Endothelial cell of umbilical vein (primary cell): Measurements from ENCODE around the gene OR5B21. TPM values are rescaled to one million over a fixed set of nuclear protein-coding genes. Genes with fewer than 3 reads are reported as not detected.

Experiments
- BruUV-seq: library from RNA; stranded (reverse); fragments of 400-500 nt; replicated peaks from 2 replicates; lab custom pipeline; 2021; lab: Mats Ljungman, UMichigan
- CTCF ChIA-PET: fragments of 300-600, 350-600 bp; sonication (Branson Sonifier 250); formaldehyde crosslinking; loops from one replicate; lab custom pipeline; 2021; ENCODE audit warnings: antibody characterized with exemption, inconsistent platforms; lab: Charles Lee
- POLR2A ChIA-PET: fragments of 300-600, 350-600 bp; sonication (Branson Sonifier 250); formaldehyde crosslinking; loops from one replicate; lab custom pipeline; 2021; ENCODE audit warnings: antibody characterized with exemption, inconsistent platforms; lab: Charles Lee
- DNase-seq: peaks from one replicate; pipeline ENCODE4 v3.0.0-alpha.2; 2011; ENCODE audit warnings: low read depth, low spot score
- FAIRE-seq: peaks from 2 replicates; lab custom pipeline; 2011; peaks lifted over from hg19 to GRCh38; lab: Jason Lieb, UNC
- H2AFZ ChIP-seq: 2 replicates; pipeline ENCODE4 v1.6.0; 2012; ENCODE audit warnings: low read depth, low read length, control low read depth, inconsistent platforms
- H3K27ac ChIP-seq: 2 replicates; pipeline ENCODE4 v1.5.1; 2011; ENCODE audit warnings: low read depth, mild to moderate bottlenecking, control low read depth, low read length, moderate library complexity; ENCODE audit not compliant: insufficient read depth
- H3K27me3 ChIP-seq, 2 experiments: 2 replicates each; pipeline versions ENCODE4 v1.6.0 to v1.6.1; 2011; ENCODE audit warnings: low read length in 2 of 2, mixed read lengths in 1 of 2; ENCODE audit not compliant: control insufficient read depth in 2 of 2, insufficient read depth in 2 of 2
- H3K36me3 ChIP-seq, 2 experiments: 2 replicates in 1 of 2; 3 replicates in 1 of 2; pipeline ENCODE4 v1.5.1; 2011; ENCODE audit warnings: low read length in 2 of 2, mild to moderate bottlenecking in 1 of 2, moderate library complexity in 1 of 2; ENCODE audit not compliant: control insufficient read depth in 2 of 2, insufficient read depth in 2 of 2; ENCODE audit errors: extremely low read depth in 1 of 2
- H3K4me1 ChIP-seq: 3 replicates; pipeline ENCODE4 v1.5.1; 2011; ENCODE audit warnings: mild to moderate bottlenecking, low read length; ENCODE audit not compliant: control insufficient read depth, insufficient read depth; ENCODE audit errors: extremely low read depth
- H3K4me2 ChIP-seq: 2 replicates; pipeline ENCODE4 v1.6.1; 2011; ENCODE audit warnings: low read length, control low read depth, mixed read lengths; ENCODE audit not compliant: insufficient read depth
- H3K4me3 ChIP-seq, 3 experiments: fragments of 200-600 bp in 1 of 3; sonication (generic), shearing (Covaris generic) in 1 of 3; replicated peaks in 1 of 3; 2 replicates each; pipeline ENCODE4 v1.5.1; 2011 to 2016; ENCODE audit warnings: control low read depth in 3 of 3, low read length in 3 of 3, mild to moderate bottlenecking in 2 of 3, inconsistent platforms in 1 of 3, low read depth in 1 of 3, moderate library complexity in 1 of 3; ENCODE audit not compliant: insufficient read depth in 1 of 3
- H3K79me2 ChIP-seq: 2 replicates; pipeline ENCODE4 v1.6.0; 2012; ENCODE audit warnings: low read length, inconsistent platforms; ENCODE audit not compliant: control insufficient read depth, insufficient read depth
- H3K9ac ChIP-seq: replicated peaks from 2 replicates; pipeline ENCODE3; 2011; ENCODE audit warnings: low read length, control low read depth; ENCODE audit not compliant: insufficient read depth; ENCODE audit errors: extremely low read depth
- H3K9me1 ChIP-seq: replicated peaks from 3 replicates; pipeline ENCODE4 v1.6.0; 2011; ENCODE audit warnings: mild to moderate bottlenecking, low read length; ENCODE audit not compliant: control insufficient read depth, insufficient read depth; ENCODE audit errors: extremely low read depth
- H3K9me3 ChIP-seq: replicated peaks from 2 replicates; pipeline ENCODE4 v1.5.1; 2012; ENCODE audit warnings: low read length, inconsistent platforms; ENCODE audit not compliant: control insufficient read depth, insufficient read depth
- H4K20me1 ChIP-seq: replicated peaks from 2 replicates; pipeline ENCODE3; 2011; ENCODE audit warnings: mild to moderate bottlenecking, low read length; ENCODE audit not compliant: control insufficient read depth, insufficient read depth; ENCODE audit errors: extremely low read depth
- EZH2 ChIP-seq: IDR thresholded peaks from 2 replicates; pipeline ENCODE4 v1.6.1; 2012; ENCODE audit warnings: borderline replicate concordance, low read depth, mild to moderate bottlenecking, moderate library complexity, low read length, inconsistent platforms; ENCODE audit not compliant: severe bottlenecking
- FOS ChIP-seq: IDR thresholded peaks from 2 replicates; pipeline ENCODE4 v1.6.1; 2011; ENCODE audit warnings: mild to moderate bottlenecking, low read length, moderate library complexity, borderline replicate concordance; ENCODE audit not compliant: insufficient read depth
- GATA2 ChIP-seq: IDR thresholded peaks from 2 replicates; pipeline ENCODE4 v1.7.0; 2011; ENCODE audit warnings: low read depth, mild to moderate bottlenecking, moderate library complexity, mixed read lengths, low read length; ENCODE audit not compliant: insufficient read length, insufficient read depth
- JUN ChIP-seq: IDR thresholded peaks from 2 replicates; pipeline ENCODE4 v1.6.1; 2011; ENCODE audit warnings: borderline replicate concordance, low read depth; ENCODE audit not compliant: insufficient read length, insufficient read depth
- MYC ChIP-seq: IDR thresholded peaks from one replicate; pipeline ENCODE4 v1.6.1; 2011; ENCODE audit warnings: mild to moderate bottlenecking, low read depth, low read length
- POLR2A ChIP-seq: IDR thresholded peaks from 2 replicates; pipeline ENCODE4 v1.6.1; 2012; ENCODE audit warnings: low read depth, mild to moderate bottlenecking, control low read depth, low read length
- POLR2AphosphoS5 ChIP-seq: IDR thresholded peaks from 2 replicates; pipeline ENCODE4 v1.6.1; 2012; ENCODE audit warnings: low read depth, mild to moderate bottlenecking, control low read depth, low read length, moderate library complexity; ENCODE audit not compliant: insufficient read depth
- dilution Hi-C: fragments of 300-500 bp; cut with MboI; formaldehyde crosslinking; loops from one replicate; pipeline ENCODE4 v1.15.0; 2019; ENCODE audit warnings: low sequenced_read_pairs; ENCODE audit not compliant: extremely low pct_ligation_motif_present
- intact Hi-C: fragments of 100-400 bp; cut with micrococcal nuclease; formaldehyde crosslinking; loops from one replicate; pipeline ENCODE4 v1.10.0; 2022
- polyA plus RNA-seq, 4 experiments: library from polyadenylated mRNA; depleted of rRNA in 3 of 4; stranded (reverse) in 3 of 4; unstranded in 1 of 4; fragments of >200 nt; gene quantifications; 2 replicates each; pipeline versions ENCODE4 v1.2.1 to v1.2.3, GENCODE V29; 2011 to 2012; ENCODE audit warnings: missing spikeins in 1 of 4
- total RNA-seq: library from RNA; stranded (reverse); gene quantifications from 2 replicates; pipeline ENCODE4 v1.2.3, GENCODE V29; 2021
- TF ChIP-seq, protein P1 (sequence below): IDR thresholded peaks from 2 replicates; pipeline ENCODE4 v1.6.1; 2011; ENCODE audit not compliant: insufficient read depth, insufficient read length
- TF ChIP-seq, protein P2 (sequence below), 2 donors: IDR thresholded peaks; 1 replicate in 1 of 2; 2 replicates in 1 of 2; pipeline ENCODE4 v1.5.1; 2011; ENCODE audit warnings: low read length in 2 of 2, mild to moderate bottlenecking in 2 of 2, moderate library complexity in 2 of 2, control low read depth in 1 of 2, inconsistent platforms in 1 of 2, low read depth in 1 of 2; ENCODE audit not compliant: insufficient read depth in 1 of 2; ENCODE audit errors: extremely low read depth in 1 of 2

OR5B21 gene
- total and polyA plus RNA-seq, 2 donors (not counting 3 experiments of a cell fraction or from before 2014, with no cell fraction given) = not detected

DNA sequence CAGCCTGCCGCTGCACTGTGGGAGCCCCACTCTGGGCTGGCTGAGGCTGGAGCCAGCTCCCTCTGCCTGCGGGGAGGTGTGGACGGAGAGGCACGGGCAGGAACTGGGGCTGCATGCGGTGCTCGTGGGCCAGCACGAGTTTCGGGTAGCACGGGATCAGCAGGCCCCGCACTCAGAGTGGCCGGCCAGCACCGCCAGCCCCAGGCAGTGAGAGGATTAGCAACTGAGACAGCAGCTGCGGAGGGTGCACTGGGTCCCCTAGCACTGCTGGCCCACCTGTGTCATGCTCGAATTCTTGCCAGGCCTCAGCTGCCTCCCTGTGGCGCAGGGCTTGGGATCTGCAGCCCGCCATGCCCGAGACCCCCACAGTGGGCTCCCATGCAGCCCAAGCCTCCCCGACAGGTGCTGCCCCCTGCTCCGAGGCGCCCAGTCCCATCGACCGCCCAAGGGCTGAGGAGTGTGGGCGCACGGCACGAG is 24.0 kb upstream of the OR5B21 start:
- POLR2A ChIA-PET = no interaction called here

More for the DNA sequence above, 24.0 kb upstream of the OR5B21 start:
- Histone ChIP-seq H3K79me2 (no peaks in the 10 kb centered on the region), H3K27me3 (no peaks in the 10 kb centered on the region), H3K4me3 (no peak overlapping the region), H3K4me2 (no peak overlapping the region), H3K36me3 (peaks cover 0 to 2% of the 10 kb centered on the region in 2 experiments), H4K20me1 (no peaks in the 10 kb centered on the region), H3K4me1 (no peaks in the 10 kb centered on the region), H2AFZ (no peak overlapping the region), H3K9me1 (no peaks in the 10 kb centered on the region), H3K27ac (no peak overlapping the region), H3K9ac (no peak overlapping the region), H3K9me3 (no peaks in the 10 kb centered on the region)
- FAIRE-seq (no peak), DNase-seq (no peak)
- TF ChIP-seq JUN (no peak), MYC (no peak), FOS (no peak), EZH2 (no peak), POLR2AphosphoS5 (no peak), GATA2 (no peak), POLR2A (no peak)
- TF ChIP-seq, protein P1, sequence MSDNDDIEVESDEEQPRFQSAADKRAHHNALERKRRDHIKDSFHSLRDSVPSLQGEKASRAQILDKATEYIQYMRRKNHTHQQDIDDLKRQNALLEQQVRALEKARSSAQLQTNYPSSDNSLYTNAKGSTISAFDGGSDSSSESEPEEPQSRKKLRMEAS = no peak
- TF ChIP-seq, protein P2, sequence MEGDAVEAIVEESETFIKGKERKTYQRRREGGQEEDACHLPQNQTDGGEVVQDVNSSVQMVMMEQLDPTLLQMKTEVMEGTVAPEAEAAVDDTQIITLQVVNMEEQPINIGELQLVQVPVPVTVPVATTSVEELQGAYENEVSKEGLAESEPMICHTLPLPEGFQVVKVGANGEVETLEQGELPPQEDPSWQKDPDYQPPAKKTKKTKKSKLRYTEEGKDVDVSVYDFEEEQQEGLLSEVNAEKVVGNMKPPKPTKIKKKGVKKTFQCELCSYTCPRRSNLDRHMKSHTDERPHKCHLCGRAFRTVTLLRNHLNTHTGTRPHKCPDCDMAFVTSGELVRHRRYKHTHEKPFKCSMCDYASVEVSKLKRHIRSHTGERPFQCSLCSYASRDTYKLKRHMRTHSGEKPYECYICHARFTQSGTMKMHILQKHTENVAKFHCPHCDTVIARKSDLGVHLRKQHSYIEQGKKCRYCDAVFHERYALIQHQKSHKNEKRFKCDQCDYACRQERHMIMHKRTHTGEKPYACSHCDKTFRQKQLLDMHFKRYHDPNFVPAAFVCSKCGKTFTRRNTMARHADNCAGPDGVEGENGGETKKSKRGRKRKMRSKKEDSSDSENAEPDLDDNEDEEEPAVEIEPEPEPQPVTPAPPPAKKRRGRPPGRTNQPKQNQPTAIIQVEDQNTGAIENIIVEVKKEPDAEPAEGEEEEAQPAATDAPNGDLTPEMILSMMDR (IDR thresholded peaks at IDR 0.05; ENCODE audit: extremely low read depth in 1 of 2, insufficient read depth in 1 of 2, low read depth in 1 of 2, low read length in 2 of 2) = no peak
- BruUV-seq = no TSS peak
- CTCF ChIA-PET = no interaction called here
- intact Hi-C loops = no loop called here
- dilution Hi-C loops = no loop called here
